Left cardiac atrium (tissue), 4 donors: ENCODE data around the gene ESX1. TPM values are rescaled to one million over a fixed set of nuclear protein-coding genes. Genes with fewer than 3 reads are reported as not detected.
"Not testable (repeated sequence)": the region's sequence is repeated elsewhere in the genome, so short reads cannot be mapped to it uniquely, and the experiment has no call there.

Experiments
- ATAC-seq, 2 donors: fragments of 200-7000 bp; cut with Tn5 transposase; one replicate each; pipeline ENCODE4 v1.9.1; 2020; ENCODE audit warnings: mild to moderate bottlenecking in 2 of 2, moderate library complexity in 2 of 2
- DNase-seq: peaks from one replicate; pipeline ENCODE4 v3.0.0-alpha.2; 2020
- intact Hi-C, 2 donors: fragments of 100-400 bp; cut with DNase I; formaldehyde crosslinking; loops; one replicate each; pipeline versions ENCODE4 v1.14.1 to v1.15.1; 2022 to 2023
- long read RNA-seq: library from polyadenylated mRNA; unstranded; transcript quantifications from one replicate; pipeline ENCODE4 v2.0.0, GENCODE V29; 2021
- total RNA-seq, 2 donors: library from RNA; stranded (reverse); fragmentation: NEBNext Ultra II Directional; extraction: Animal tissue kit (Norgen Biotek cat#: 25700); gene quantifications; one replicate each; pipeline ENCODE4 v1.2.1, GENCODE V29; 2021
- donor health status: DM: no; HTN: yes; CAD: no.
- donor health status: DM: no; HTN: yes; CAD: no; lungs with severe emphysema.
- donor health status: DM: yes; HTN: yes; CAD: no.
- donor health status: Dilated cardiomyopathy.

ESX1 gene
- not detected for total RNA-seq
- long read RNA-seq: 0 reads

DNA sequence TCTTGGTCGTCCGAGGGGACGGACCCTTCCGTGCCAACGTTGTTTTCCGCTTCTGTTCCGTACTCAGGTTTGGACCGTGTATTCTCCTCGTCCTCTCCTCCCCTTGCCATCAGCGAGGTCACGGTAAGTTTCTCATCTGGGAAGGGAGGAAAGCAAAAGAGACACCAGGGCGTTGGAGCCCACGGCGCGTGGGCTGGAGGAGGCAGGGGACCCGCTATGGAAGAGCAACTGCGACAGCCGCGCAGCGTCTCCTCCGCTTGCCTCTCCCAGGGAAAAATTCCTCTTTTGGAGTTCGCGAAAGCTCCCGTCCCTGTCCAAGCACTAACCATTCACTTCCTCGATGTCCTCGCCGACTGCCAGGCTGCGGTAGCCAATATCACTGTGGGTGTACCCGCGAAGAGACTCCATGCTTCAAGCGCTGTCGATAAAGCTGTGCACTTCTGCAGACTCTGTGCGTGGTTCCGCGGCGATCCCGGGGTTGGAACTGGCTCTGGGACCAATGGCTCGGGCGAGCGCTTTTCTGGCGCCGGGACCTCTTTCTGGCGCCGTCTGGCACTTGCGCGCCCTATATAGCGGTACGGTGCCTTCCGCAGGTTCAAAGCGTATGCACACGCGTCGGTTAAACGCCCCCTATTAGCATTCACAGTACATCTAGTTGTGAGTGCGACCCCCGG lies at the start of gene ESX1:
TSS of gene ESX1 (minus strand) at position 492 of the 674 bp plus-strand sequence. CDS start at position 408, 84 bp downstream.
- no peak for ATAC-seq
- DNase-seq: no peak
- intact Hi-C loops: no loop called here

DNA sequence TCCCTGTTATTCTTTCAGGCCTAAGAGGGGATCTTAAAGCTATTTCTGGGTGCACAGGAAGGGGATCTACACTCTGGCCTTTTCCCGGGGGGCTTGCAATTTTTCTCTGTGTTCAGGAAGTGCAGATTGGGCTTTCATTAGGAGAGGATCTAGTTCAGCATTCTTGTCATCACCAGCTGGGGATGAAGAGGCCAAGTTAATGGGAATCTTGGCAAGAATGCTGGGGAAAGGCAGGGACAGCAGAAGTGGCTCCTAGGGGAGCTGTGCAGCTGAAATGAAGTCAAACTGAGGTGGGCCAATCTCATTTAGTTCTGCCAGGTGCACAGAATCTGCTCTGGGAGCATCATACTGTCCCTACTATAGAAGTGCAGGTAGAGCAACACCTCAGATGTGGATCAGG lies 40.9 kb upstream of the ESX1 start:
- intact Hi-C loops: no loop called here
- DNase-seq: no peak
- no peak for ATAC-seq

DNA sequence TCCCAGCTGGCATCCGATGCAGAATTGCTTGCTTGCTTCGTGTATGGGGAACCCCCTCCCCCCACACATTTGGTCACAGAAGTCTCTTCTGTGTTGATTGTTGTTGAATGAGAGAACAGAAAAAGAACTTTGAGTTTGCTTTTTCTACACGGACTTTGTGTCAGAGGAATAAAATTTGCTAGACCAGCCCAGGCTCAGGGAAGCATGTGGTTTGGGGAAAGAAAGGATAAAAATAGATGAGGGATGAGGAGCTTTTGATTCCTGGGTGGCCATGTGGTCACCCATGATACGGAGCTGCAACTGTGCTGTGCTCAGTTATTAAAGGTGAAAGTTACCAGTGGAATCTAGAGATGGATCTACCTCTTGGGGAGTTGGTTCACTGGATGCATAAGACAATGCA lies 34.2 kb upstream of the ESX1 start:
- no peak for ATAC-seq
- no peak for DNase-seq
- intact Hi-C loops: no loop called here

DNA sequence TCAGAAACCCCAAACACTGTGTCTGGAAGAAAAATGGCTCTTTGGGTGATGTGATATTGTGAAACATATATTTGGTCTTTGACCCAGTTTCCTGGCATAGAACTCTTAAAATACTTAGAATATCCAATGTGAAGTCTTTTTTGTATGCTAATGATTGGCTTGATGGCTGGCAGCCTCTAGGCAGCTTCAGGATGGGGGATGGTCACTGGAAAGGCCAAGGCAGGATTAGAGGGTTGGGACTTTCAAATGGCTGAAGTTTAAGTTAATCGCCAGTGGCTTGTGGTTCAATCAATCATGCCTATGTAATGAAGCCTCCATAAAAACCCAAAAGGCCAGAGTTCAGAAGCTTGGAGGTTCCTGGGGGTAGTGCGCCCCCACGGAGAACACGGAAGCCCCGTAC lies 33.5 kb upstream of the ESX1 start:
- no peak for DNase-seq
- no peak for ATAC-seq
- intact Hi-C loops: no loop called here

DNA sequence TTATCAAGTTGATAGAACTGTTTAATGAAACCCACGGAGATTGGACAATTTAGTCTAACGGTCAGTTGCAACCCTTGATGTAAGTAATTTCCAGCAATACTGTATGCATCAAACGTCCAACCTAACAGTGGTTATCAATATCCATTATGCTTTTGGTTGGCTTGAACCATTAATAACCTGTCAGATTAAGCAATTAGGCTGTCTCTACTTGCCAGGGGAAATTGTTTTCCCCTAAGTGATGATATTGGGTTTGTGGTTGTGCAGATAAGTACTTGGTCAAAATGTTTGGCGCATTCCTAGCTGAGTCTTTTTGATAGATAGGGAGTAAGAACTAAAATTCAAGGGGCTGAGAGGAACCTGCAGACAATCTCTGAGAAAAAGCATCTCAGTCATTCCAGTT lies 30.5 kb upstream of the ESX1 start:
- DNase-seq (no peak), ATAC-seq (no peak)
- intact Hi-C loops: no loop called here

DNA sequence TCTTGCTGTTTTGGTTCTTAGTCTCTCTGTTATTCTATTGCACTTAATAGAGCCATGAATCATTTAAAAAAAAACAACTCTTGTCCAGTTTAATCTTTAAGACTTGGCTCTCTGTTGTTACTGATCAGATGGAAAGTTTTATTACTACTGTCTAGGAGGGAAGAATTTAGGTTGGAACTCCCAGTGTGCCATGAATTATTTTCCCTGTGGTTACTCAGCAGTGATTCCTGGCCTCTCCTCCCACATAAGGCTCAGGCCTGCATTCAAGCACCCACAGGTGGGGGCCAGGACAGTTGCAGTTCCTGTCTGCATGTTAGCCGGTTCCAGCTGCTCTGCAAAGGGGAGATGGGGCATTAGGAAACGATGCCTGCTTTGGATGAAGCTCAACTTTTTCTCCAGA lies 29.8 kb upstream of the ESX1 start:
- ATAC-seq (no peak), DNase-seq (no peak)
- intact Hi-C loops: no loop called here

DNA sequence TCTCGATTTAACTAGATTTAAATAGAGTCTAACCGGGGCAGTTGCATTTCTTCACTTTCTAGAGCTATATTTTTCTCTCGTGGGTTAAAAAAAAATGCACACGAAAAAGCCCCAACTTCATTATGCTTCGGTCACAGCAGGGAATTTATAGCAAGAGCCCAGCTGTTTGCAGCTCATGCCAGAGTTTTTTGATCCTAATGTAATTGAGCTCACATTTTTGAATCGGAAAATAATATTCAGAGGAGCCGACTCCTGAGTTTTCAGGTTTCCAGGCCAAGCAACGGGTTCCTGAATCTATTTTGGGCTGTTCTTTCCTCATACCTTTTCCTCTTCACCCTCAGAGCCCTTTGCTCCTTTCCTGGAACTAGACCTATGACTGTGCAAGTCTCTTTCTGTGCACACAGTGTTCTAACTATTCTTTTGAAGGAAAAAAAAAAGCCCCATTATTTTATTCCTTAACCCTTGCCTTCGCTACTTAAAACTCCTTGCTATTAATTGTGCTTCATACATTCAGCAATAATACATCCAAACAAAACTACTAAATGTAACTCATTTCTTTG lies 27.5 kb upstream of the ESX1 start:
- no peak for ATAC-seq
- no peak for DNase-seq
- intact Hi-C loops: no loop called here

DNA sequence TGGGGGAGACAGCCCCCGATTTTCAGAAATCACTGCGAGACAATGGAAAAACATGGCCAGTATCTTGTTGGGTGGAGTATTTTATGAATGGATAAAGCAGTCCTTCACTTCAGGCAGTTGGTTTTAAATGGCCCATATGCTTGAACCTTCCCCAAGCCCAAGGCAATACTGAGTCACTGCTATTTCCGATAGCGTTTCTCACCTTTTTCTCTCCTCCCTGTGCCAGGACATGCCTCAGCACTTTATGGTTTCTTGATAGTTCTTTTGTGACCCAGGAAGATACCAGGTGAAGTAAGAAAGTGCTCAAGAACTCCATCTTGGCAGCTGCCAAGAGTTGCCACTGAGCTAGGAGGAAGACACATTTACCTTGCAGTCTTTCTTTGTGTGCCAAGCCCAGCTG lies 26.8 kb upstream of the ESX1 start:
- DNase-seq: no peak
- no peak for ATAC-seq
- intact Hi-C loops: no loop called here

DNA sequence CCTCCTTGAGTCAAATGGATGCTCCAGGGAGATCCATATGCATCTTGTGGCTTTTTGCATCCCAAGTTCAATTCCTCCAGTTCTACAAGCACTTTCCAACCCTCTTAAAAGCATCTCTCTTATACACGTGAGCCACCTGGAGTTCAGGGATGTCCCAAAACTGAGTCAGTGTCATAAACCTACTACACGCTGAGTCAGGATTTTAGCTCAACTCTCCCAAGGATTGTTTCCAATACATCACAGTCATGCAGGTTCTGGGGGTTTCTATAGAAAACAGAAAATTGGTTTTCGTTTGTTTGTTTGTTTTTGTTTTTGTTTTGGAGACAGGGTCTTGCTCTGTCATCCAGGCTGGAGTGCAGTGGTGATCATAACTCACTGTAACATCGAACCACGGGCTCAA lies 25.9 kb upstream of the ESX1 start:
- ATAC-seq (no peak), DNase-seq (no peak)
- intact Hi-C loops: no loop called here

DNA sequence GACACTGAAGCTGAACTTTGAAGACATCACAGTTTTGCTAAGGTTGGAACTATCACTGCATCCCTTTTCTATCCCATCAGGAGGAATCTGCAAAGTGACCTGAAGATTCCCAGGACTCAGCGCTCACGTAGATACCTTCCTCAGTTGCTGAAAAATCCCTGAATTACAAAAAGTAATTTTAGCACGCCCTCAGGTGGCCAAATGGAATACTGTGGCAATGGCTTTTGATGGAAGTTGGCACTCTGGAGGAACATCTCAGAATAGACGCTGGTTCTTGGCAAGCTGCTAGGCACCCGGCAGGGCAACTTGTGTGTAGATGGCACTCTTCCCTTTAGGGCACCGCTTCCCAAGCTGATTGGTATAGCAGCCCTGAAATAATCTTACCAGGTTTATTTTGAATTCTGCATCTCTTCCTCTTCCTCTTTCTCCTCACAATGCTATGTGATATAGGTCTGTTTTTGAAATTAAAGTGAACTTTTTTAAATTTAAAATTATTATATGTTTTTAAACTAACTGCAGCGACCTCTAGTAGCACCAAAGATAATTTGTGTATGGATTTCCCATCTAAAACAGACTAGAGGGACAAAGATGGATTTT lies 16.3 kb upstream of the ESX1 start:
- DNase-seq (no peak), ATAC-seq (peak; percentile 29 to 72)
- intact Hi-C loops: loop anchor here in 1 of 2 donors (5.0 kb wide), 1 partner anchor 74 kb away; no protein-coding TSS in a partner anchor

DNA sequence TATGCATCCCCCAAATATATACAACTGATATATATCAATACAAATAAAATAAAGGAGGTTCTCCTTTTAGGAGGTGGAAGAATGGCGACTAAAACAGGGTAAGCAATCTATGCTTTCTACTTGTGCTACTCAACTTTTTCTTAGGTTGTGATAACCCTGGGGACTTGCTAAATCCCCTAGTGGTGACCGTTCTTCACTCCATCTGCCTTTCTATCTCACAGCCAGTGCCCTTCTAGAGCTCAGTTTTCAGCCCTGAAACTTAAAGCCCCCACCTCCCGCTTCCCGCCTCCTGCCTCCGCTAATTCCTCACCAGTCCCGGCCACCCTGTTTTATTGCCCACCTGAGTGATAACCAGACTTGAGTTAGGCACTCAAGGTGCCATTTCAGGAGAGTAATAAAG lies 15.5 kb upstream of the ESX1 start:
- intact Hi-C loops: loop anchor here in 1 of 2 donors (5.0 kb wide), 1 partner anchor 73 kb away; no protein-coding TSS in a partner anchor
- no peak for DNase-seq
- ATAC-seq: no peak

DNA sequence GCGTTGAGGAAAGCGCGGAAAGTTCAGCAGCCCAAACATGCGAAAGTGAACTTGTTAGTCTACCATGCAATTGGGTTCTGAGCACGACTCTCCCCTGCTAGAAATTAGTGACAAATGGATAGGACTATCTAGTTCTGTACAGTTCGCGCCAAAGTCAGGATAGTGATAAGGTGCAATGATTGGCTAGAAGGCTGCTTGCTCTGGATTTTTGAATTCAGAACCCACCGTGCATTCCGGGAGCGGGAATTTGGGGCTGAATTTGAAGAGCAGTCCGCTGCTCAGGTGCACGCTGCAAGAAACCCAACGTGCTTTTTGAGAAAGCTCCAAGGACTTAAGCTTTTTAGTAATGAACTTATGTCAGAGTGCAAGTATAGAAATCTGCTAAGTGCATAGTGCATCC lies 732 bp upstream of the ESX1 start:
- DNase-seq (no peak), ATAC-seq (no peak)
- intact Hi-C loops: no loop called here

DNA sequence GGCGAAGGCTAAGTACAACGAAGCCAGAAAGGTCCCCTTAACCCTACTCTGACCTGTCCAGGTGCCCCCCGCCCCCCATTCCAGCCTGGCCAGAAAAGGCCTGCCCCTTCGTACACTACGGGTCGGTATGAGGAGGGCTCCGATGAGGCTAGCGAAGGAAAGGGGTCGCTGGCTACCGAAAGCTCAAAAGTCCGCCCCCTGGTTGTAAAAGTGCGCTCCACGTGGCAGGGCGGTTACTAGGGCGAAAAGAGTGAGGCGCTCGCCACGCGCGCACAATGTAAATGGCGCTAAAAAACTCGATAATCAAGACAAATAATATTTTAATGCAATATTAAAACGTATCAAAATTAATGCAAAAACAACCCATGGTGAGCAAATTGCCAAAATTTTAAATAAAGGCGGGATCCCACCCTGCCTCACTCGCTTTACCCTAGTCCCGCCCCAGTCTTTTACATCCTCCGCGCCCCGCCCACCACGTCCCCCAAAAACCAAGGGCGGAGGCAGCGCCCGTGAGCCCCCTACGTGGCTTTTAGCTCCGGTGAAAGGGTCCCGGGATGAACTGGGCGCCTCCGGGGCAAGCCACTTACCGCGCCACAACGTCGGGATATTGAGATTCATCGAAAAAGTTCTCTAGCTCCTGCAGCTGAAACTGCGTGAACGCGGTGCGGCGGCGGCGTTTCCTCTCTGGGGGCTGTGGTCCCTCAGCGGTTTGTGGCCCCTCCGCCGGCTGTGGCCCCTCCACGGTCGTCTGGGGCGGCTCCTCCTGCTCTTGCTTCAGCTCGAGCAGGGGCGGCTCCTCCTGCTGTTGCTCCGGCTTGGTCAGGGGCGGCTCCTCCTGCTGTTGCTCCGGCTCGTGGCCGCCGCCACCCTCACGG lies 929 bp downstream of the ESX1 start:
- ATAC-seq (no peak), DNase-seq (no peak)
- intact Hi-C loops: no loop called here

DNA sequence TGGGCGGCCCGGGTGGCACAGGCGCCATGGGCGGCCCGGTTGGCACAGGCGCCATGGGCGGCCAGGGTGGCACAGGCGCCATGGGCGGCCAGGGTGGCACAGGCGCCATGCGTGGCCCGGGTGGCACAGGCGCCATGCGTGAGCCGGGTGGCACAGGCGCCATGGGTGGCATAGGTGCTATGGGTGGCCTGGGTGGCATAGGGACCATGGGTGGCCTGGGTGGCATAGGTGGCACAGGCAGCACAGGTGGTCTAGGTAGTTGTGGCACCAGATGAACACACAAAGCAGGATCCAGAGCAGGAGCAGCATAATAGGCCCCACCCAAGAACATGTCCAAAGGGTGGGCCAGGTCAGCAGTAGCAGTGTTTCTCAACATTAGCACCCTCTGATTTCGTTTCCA lies 4.3 kb downstream of the ESX1 start:
- intact Hi-C loops: no loop called here
- DNase-seq (no peak), ATAC-seq (no peak)

DNA sequence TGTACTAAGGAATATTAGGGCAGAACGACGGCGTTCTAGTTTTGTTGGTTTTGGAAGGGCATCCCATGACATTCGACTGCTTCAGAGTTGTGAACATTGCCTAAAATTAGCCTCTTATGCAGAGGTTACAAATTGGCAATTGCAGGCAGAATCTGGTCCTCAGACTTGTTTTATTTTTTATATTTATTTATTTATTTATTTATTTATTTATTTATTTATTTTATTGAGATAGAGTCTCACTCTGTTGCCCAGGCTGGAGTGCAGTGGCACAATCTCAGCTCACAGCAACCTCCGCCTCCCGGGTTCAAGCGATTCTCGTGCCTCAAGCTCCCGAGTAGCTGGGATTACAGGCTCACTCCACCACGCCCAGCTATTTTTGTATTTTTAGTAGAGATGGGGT lies 24.7 kb downstream of the ESX1 start:
- DNase-seq, ATAC-seq: not testable (repeated sequence)

DNA sequence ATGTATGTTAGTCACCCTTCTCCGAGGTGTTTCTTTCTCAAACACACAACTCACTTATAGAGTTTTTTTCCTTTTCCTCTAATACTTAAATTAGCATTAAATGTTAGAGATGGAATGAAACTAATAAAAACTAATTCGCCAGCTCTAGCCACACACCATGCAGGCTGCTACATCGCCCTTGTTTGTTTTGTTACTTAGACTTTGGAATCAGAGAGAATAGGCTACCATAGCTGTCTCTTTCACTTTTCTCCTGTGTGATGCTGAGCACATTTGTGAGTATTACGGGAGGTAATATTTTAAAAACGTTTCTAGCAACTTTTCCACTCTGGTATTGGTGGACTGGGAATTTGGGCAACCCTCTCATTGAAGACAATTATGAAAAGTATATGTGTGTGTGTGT lies 43.5 kb downstream of the ESX1 start:
- DNase-seq: no peak
- no peak for ATAC-seq
- intact Hi-C loops: no loop called here

More for the DNA sequence above, 24.7 kb downstream of the ESX1 start:
- intact Hi-C loops: not testable (repeated sequence)

DNA sequence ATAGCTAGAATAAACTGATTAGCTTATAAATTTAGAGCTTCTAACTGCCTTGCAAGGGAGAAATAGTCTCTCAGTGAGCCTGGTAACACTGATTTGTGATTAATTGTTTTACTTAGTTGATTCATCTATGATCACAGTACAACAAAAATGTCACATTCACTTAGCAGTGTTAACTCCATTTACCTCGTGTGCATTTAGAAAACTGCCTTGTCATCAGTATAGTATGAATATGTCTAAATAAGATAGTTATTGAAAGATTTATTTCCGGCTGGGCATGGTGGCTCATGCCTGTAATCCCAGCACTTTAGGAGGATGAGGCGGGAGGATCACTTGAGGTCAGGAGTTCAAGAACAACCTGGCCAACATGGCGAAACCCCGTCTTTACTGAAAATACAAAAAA lies 49.2 kb downstream of the ESX1 start:
- intact Hi-C loops: no loop called here
- DNase-seq (no peak), ATAC-seq (no peak)
